HG03095 (cell line): ENCODE measurements around the gene PNKD.
A peak's percentile ranks its signal among the peaks of the same experiment; 100 is the strongest.

Experiments used
- ATAC-seq: cut with Tn5 transposase; IDR thresholded peaks from one replicate; pipeline ENCODE4 v1.9.1; 2021; ENCODE audit warnings: moderate library complexity; ENCODE audit not compliant: unreplicated experiment

Gene PNKD, protein sequence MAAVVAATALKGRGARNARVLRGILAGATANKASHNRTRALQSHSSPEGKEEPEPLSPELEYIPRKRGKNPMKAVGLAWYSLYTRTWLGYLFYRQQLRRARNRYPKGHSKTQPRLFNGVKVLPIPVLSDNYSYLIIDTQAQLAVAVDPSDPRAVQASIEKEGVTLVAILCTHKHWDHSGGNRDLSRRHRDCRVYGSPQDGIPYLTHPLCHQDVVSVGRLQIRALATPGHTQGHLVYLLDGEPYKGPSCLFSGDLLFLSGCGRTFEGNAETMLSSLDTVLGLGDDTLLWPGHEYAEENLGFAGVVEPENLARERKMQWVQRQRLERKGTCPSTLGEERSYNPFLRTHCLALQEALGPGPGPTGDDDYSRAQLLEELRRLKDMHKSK

DNA sequence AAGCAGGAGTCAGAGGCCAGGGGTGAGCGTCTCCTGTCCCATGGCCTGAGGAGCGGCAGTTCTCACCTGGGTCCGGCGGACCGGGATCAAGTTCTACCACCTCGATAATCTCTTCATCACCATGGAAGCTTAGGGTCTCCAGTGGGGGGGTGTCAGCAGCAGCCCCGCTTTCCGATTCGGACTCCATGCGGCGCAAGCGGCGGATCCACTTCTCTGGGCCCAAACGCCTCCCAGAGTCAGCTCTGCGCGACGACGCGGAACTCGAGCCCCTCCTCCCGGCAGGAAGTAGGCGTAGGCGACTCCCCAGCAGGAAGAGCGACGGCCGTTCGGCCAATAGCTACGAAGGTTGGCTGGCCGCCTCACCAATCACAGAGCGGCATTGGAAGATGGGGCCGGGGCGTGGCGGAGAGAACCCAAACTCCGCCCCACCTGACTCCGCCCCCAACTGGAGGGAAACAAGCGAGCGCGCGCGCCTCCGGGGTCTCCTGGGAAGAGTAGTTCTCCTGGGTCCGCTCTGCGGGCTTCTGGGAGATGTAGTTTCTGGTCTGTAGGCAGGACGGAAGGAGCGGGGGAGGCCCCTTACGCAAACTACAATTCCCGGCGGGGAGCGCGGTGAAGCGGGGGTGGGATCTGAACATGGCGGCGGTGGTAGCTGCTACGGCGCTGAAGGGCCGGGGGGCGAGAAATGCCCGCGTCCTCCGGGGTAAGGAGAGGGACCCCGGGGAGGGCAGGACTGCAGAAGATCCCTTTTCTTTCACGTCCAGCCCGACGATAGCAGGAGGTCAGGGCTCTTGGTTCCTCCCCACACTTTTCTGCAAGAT, at the start of gene PNKD, which contains the start of gene AAMP:
PNKD (plus strand) TSS at position 620 of the 821 bp plus-strand sequence; CDS start at position 637, 17 bp downstream.
AAMP (minus strand) TSS at position 238 of the 821 bp plus-strand sequence; CDS start at position 187, 51 bp downstream.
- ATAC-seq, result peak; percentile 90

DNA sequence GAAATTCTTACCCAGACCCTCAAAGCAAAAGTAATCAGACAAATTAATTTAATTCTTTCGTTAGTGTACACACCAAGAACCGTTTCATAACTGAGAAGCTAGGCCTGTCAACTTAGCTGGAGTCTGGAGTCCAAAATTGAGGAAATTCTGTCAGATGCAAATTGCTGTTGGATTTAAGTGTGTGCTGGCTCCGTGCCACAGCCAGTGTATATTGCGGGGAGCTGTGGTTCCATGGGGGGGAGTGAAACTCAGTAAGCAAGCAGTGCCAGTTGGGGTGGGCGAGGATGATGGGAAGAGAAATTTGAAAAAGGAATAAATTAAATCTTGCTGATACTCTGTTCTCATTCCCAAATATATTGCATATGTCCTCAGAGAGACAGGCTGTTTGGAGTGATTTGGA, 49.3 kb upstream of the PNKD start:
- ATAC-seq, result no peak

DNA sequence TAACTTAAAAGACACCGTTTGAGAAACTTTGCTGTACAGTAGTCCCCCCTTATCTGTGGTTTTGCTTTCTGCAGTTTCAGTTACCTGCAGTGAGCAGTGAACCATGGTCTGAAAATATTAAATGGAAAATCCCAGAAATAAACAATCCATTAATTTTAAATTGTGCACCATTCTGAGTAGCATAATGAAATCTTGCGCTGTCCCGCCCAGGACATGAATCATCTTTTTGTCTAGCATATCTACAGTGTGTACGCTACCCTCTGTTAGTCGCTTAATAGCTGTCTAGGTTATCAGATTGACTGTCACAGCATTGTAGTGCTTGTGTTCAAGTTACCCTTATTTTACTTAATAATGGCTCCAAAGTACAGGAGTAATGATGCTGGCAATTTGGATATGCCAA, 47.3 kb upstream of the PNKD start:
- no peak for ATAC-seq

DNA sequence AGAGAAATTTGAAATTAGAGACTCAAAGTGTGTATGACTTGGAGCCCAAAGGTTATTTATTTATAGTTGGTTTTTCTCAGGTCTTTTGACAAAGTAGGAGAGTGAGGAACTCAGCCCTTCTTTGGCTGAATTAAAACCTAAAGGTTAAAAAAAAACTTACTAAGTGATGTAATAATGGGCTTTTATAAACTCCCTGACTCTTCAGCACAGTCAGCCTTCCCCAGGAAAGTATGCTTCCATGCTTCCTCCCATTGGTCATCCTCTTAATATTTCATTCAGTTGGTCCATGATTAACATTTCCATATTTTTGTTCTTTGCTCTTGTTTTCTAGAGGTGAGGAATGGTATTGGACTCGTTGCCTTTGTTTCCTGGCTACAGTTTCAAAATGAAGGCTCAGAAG, 46.1 kb upstream of the PNKD start:
- ATAC-seq, result no peak

DNA sequence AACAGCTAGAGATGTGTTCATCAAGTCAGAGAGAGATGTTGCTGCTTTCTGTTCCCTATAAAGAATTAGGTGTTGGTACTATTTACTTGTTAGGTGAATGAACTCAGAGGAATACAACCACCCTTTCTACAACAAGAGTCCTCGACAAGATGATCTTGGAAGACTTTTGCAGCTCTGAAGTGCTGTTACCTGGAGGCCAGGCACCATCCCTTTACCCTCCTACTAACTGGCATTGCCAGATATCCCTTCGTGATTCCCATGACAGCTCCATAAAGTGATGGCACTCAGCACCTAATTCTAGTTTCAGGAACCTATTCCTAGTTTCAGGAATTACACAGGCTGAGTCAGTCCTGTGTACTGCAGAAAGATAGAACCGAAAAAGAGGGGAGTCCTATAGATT, 43.4 kb upstream of the PNKD start:
- ATAC-seq, result no peak

DNA sequence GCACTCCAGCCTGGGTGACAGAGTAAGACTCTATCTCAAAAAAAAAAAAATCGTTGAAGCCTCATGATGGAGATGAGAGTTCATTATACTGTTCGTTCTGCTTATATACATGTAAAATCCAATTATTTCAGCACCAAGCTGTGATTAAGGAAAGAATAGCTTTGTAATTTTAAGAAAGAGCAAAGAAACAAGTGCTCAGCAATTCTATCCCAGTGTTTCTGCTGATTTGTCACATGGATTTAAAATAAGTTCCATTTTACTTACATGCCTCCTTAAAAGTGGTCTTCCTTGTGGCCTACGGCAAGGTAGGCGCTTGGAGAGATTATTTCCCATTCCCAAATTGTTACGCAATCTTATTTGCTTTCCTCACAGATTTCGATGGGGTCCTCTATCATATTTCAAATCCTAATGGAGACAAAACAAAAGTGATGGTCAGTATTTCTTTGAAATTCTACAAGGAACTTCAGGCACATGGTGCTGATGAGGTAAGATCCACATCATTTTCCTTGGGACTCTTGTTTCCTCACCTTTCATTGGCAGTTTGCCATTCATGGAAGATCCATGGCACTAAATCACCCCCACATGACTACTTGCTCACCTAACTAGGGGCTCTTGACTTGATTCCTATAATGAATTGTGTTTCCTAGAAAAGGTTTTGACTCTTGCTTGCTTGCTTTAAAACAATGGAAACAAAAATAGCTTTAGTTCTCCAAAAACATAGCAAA, 41.8 kb upstream of the PNKD start:
- no peak for ATAC-seq

DNA sequence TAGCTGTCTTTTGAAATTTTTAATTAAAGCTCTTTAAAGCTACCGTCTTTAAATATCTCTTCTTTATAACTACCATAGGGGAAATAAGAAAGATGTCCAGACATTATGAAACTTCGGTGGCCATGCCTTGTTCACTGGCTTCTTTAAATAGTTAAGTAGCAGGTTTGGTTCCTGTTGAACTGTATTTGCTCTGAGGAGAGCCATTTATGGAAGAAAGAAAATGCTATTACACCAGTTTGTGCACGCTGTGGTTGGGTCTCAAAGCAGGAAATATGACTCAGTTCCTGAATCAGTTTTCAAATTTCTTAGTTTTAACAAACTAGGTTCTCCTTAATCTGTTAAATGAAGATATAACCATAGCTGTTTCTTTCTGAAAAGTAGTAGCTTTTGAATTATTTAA, 41.1 kb upstream of the PNKD start:
- peak; percentile 86 for ATAC-seq

DNA sequence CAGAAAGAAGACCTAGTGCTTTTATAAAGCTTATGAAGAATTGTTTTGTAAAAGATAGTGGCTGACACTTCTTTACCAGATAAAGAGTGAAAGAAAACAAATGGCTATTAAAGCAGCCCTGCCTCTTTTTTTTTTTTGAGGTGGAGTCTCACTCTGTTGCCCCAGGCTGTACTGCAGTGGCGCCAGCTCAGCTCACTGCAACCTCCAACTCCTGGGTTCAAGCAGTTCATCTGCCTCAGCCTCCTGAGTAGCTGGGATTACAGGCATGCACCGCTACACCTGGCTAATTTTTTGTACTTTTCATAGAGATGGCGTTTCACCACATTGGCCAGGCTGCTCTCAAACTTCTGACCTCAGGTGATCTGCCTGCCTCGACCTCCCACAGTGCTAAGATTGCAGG, 40.5 kb upstream of the PNKD start:
- ATAC-seq, result no peak

DNA sequence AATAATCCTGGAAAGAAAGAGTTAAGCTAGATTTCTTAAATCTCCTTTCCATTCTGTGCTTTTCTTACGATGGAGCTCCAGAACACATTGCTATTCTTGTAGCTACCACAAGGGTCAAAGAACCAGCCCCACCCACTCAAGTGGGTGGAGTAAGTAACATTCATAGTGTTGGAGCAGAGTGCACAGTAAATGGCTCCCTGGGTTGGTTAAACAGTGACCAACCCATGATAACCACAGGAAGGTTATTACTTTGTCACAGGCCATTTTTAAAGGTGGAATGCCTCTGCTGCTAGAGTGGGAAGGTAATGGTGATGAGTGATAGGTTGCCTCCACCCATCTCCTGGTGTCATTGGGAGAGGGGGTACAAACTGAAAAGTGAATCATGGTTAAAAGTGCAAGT, 39.4 kb upstream of the PNKD start:
- no peak for ATAC-seq

DNA sequence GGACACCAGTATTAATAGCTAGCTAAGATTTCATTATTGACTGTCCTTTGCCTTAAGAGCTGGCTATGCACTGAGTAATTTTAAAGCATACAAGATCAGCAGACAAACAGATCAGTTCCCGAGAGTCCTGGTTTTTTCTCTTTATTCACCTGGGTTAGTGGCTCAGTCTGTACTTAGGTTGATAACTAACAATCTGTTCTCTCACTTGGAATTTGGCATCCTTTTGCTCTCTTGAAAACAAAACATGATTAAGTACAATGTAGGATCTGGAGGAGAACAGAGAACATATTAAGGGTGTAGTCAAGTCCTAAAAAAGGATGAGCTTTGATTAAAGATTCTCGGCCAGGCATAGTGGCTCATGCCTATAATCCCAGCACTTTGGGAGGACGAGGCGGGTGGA, 36.8 kb upstream of the PNKD start:
- ATAC-seq, result no peak

DNA sequence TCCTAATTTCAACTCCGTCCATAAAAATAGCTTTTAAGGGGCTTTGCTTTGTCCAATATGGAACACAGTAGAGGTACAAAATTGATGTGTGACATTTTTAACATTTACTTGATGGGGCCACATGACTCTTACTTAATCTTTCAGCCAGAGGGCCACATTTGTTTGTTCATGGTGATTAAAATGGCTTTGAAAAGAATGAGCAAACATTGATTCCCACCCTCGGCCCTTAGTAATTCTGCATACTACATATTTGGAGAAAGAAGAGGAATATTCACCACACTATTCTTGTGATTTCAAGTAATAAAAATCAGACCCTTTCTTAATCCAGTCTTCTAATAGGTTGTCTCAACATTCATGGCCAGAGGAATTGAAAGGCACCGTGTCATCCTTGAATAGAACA, 35.8 kb upstream of the PNKD start:
- no peak for ATAC-seq

DNA sequence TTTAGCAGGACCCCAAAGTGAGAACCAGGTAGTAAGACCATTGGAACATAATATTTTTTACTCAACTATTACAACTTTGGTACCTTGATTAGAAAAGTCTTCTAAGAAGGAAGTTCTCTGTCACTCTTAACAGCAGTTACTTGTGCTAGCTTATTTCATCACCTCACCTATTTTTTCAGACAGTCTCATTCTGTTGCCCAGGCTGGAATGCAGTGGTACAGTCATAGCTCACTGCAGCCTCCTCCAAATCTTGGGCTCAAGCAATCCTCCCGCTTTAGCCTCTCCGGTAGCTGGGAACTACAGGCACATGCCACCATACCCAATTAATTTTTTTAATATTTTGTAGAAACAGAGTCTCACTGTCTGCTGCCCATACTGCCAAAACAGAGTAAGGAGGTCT, 35.3 kb upstream of the PNKD start:
- no peak for ATAC-seq

DNA sequence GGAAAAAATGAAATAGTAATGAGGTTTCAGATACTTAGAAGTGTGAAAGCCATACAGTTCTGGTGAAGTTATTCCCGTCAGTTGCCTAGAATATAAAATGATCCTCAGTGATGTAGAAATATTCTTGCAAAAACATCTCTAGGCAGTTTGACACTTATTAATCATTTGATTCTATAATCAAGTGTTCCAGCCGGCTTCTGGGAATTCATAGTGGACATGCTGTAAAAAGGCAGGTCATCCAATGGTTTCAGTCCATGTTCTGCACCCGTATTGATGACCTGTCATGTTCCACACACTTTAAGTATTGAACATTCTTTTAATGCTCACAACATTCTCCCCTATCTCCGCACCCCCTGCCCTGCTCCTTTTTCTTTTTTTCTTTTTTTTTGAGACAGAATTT, 33.5 kb upstream of the PNKD start:
- ATAC-seq, result no peak

DNA sequence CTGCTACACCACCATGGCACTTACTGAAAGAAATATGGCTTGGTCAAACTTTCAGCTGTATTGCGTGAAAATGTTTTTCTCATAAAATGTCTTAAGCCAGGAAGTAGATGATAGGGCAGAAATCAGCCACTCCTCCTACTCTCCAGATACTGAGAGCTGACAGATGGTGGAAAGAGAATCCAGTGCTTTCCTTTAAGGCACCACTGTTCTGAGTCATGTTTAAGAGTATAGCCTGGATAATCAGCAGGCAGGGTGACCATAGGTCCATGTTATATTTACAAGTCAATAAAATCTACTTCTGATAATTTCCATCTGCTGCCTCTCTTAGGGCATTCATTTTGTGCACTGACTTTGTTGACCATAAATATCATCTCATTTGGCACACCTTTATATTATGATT, 31.4 kb upstream of the PNKD start:
- ATAC-seq, result no peak

DNA sequence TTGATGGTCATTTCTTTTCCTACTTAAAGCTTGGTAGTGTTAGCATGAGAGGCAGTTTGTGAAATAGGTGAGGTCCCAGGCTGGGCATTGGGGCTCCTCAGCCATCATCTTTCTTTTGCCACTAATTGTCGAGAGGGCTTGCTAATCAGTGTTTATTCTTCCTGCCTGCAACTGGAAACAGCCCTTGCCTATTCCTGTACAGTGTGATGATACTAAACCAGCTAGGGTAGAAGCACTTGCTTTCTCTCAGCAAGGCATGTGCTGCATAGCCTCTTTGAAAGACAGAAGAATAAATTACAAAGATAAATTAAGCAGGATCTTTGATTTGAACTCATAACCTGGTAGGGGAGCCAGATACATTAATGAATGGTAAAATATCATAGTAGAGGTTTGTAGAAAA, 26.1 kb upstream of the PNKD start:
- ATAC-seq, result no peak

DNA sequence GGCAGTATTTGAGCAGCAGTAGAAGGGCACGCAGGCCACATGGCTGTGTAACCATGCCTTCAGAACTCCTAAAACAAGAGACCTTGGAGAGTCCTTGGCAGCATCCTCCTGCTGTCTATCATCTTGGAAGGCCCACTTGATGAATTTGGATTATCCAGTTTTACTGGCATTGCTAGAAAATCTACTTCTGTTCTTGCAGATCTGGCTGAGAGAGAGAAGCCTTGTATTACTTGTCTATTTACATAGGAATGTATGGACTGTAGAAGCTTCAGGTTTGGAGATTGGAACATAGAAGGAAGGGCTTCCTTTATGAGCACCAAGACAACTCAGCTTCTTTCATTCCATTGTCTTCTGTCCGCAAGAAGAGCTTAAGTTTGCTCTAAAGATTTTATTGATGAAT, 25.7 kb upstream of the PNKD start:
- no peak for ATAC-seq

DNA sequence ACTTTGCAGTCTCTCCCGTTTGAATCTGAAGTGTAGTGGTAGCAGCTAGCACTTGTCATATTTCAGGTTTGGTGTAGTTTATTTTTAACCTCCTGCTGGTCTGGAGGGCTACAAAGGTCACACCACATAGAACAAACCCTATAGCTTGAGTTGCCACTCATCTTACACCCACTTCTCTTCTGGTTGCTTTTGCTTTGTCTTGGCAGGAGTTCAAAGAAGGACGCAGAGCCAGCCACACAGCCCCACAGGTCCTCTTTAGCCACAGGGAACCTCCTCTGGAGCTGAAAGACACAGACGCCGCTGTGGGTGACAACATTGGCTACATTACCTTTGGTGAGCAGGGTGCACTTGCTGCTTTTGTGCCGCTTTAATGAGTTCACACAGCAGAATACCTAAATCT, 25.1 kb upstream of the PNKD start:
- ATAC-seq, result no peak

DNA sequence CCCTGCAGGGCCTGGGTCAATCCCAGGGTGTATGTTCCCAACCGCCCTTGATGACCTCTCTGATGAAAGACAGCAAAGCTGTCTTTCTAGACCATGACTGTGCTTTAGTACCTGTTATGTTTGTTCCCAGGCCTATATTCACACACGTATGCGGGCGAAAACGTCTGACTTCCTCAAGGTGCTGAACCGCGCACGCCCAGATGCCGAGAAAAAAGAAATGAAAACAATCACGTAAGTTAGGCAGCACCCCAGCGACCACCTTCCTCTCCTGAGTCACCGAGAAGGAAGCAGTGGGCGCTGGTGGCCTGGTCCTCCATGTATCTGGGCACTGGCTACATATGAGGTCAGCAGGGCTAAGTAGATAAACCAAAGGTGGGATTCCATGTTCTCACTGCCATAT, 20.6 kb upstream of the PNKD start:
- ATAC-seq, result no peak

DNA sequence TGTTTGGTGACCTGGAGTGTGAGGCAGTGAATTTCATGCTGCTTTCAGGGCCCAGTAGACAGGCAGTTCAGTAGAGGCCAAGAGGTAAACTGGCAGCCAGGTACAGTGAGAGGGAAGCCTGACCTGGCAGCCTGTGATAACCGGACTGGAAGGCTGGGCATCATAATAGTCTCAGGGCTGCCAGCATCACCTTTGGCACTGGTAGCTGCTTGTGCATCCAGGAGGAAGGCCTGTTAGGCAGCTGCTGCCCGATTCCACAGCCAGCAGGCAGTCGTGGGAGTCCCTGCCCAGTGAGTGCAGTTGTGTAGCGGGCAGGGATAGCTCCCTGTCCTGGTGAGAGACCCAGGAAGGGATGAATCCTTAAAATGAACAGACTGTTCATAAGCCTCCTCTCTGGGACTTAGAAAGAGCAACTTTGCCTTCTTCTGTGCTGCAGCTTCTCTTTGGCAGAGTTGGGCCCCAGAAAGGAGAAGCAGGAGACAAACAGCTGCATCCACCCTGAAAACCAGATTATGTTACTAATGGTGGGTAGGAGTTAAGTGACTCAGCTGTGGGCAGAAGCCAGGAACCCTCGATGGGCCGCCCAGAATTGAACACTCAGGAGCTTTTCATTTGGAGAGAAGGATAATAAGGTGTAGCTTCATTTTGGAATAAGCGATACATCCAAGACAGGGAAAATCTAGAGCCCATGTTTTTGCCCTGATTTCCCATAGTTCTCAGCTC, 17.6 kb upstream of the PNKD start:
- ATAC-seq, result no peak

DNA sequence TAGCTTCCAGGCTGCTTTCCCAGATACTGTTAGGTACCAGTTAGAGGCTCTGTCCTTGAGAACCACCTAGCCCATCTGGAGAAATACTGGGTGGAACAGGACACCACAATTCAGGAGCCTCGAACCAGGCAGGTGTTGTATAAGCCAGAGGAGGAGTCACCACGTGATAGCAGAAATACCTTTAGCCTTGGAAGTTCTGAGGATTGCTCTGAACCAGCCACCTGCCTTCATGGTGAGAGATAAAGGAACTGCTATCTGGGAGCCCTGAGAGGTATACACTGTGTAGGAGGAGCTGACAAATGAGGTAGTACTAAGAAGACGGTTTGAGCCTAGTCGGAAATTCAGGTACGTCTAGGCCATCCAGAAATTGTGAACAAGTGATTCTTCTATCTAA, 17.1 kb upstream of the PNKD start:
- no peak for ATAC-seq

DNA sequence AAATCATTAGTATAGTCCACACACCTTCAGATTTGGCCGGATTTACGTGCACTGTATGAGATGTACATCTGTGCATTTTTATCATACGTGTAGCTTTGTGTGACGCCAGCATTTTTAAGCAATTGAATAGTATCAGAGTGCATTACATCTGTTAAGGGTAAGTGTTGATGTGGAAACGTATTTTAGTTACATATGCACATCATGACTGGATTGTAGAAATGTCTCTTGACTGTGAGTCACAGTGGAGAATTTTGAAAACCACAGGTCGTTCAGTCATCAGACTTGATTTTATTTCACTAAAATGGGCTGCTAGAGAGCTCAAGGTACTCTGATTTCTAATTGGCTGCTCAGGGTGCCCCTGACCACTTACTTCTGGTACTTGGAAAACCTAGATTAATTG, 14.9 kb upstream of the PNKD start:
- ATAC-seq, result no peak
